HG03097 (cell line): Measurements from ENCODE around the gene VSTM2B.
"Not testable (repeated sequence)": the region's sequence is repeated elsewhere in the genome, so short reads cannot be mapped to it uniquely, and the experiment has no call there.

Source experiments
- ATAC-seq: cut with Tn5 transposase; IDR thresholded peaks from one replicate; pipeline ENCODE4 v1.9.1; 2021; ENCODE audit not compliant: unreplicated experiment, low FRiP score

VSTM2B gene

DNA sequence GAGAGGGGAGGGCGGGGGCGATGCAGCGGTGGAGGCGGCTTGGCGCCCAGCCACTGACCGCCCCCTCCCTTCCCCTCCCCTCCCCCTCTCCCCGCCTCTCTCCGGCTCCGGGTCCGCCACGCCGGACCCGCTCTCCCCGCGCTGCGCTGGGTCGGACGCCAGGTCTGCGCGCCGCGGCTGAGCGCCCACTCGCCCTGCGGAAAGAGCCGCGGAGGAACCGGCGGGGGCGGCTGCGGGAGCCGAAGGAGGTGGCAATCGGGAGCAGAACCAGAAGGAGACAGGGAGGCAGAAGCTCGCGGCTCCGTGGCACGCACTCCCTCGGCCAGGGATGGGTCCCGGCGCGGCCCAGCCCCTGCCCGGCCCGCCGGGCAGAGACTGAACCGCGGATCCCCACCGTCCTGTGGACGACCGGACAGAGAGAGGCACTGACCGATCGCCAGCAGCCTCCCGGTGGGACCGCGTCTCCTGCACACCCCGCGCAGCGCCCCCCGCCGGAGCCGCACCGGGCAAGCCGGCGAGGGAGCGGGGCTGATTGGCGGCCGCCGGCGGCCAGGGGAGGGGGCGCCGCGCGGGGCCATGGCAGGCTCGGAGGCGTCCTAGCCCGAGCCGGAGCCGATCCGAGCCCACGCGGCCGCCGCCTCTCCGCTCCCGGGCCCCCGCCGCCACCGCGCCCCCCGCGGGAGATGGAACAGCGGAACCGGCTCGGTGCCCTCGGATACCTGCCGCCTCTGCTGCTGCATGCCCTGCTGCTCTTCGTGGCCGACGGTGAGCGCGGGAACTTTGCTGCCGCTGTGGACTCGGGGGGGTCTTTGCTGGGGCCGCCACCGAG is at the start of gene VSTM2B:
Gene VSTM2B, plus strand, starts transcription at position 94 of the 829 bp plus-strand sequence. Its CDS starts 590 bp downstream, at position 684.
- ATAC-seq, result no peak

DNA sequence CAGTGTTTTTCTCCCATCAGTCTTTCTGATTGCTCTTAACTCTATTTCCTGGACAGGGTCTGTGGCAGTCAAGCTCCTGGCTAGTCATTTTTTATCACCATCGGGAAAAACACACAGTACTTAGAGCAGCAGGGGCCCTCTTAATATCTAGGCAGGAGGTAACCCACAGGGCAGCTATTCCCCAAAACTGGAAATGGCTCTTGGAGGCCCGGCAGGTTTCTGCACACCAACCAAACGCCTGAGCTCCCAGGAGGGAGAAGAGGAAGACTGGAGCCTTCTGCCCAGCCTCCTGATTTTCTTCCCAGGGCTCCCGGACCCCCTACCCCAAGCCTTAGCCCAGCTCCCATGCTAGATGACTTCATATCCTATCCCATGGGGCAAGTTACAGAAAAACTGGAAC is 49.3 kb upstream of the VSTM2B start:
- no peak for ATAC-seq

- ATAC-seq, result no peak
Observed at GRCh38 chr19:29477831-29478577, 47.8 kb upstream of the VSTM2B start.

- no peak for ATAC-seq
Observed at GRCh38 chr19:29478578-29479565, 46.9 kb upstream of the VSTM2B start.

GRCh38 chr19:29479941-29480340 is 45.9 kb upstream of the VSTM2B start:
- no peak for ATAC-seq

GRCh38 chr19:29480507-29480906 is 45.3 kb upstream of the VSTM2B start:
- ATAC-seq, result no peak

- ATAC-seq, result no peak
Observed at GRCh38 chr19:29482855-29483640, 42.7 kb upstream of the VSTM2B start.

GRCh38 chr19:29483641-29483920 is 42.2 kb upstream of the VSTM2B start:
- ATAC-seq, result no peak

- ATAC-seq, result no peak
Observed at GRCh38 chr19:29483944-29484581, 41.7 kb upstream of the VSTM2B start.

DNA sequence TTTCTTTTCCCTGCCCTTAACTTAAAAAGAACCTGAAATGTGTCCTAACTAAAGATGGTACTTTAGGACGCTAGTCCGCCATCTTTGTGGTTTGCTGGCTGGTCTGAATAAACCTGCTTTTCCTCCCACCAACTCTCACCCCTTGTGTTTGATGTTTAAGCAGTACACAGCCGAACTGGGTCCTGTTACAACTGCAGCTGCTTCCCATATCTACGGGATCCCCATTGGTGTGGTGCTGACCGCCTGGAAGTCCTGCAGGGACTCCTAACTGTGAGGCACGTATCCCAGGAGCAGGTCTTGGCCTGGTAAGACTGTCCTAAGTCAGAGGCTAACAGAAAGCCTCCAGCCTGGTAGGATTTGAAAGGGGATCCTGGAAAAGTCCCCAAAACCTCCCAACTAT is 40.9 kb upstream of the VSTM2B start:
- no peak for ATAC-seq

GRCh38 chr19:29485293-29485692 is 40.5 kb upstream of the VSTM2B start:
- no peak for ATAC-seq

GRCh38 chr19:29486961-29487360 is 38.8 kb upstream of the VSTM2B start:
- not testable (repeated sequence) for ATAC-seq

DNA sequence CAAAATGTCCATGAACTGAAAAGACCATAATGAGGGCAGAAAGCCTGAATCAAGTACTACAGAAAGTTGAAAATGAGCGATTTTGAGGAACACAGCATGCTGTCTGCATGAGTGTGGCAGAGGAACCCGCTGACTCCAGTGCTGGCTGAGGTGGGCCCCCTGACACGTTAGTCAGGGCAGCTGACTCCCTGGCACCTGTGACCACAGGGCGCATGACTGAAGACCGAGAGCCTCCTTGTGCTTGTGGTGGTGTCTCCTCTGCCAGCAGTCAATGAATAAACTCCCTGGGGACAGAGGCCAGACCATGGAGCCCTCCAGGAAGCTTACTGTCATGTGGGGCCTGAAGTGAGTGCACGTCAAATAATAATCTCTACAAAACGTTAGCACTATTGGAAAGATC is 38.4 kb upstream of the VSTM2B start:
- ATAC-seq, result no peak

- ATAC-seq, result no peak
Observed at GRCh38 chr19:29488316-29488715, 37.5 kb upstream of the VSTM2B start.

GRCh38 chr19:29489172-29489951 is 36.4 kb upstream of the VSTM2B start:
- ATAC-seq, result no peak

DNA sequence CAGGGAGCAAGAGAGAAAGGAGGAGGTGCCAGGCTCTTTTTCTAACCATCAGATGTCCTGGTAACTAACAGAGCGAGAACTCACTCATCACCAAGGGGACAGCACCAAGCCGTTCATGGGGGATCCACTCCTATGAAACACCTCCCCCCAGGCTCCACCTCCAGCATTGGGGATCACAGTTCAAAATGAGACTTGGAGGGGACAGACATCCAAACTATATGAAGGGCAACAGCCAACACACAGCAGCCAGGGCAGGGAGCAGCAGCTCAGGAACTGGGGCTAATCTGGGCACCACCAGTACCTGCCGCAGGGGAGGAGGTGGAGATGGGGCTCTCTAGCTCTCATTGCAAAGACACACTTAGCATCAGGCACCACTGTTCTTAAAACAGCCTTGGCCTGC is 34.3 kb upstream of the VSTM2B start:
- ATAC-seq, result no peak

GRCh38 chr19:29491995-29492577 is 33.7 kb upstream of the VSTM2B start:
- no peak for ATAC-seq

DNA sequence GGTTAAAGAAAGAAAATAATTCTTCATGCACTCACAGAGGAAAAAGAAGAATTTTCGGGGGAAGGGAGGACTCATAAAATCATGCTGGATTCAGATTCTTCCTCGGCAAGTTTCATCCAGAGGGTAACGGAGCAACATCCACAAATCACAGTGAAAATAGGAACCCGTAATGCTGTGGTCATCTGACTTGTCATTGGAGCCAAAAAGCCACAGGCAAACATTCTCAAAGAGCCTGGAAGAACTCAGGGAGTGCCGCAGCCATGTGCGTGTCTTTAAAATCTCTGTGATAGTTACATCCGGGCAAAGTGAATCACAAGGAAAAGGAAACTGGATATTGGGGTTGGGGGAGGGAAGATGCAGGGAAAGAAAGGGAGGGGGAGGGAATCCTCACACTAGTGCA is 33.0 kb upstream of the VSTM2B start:
- ATAC-seq, result no peak

DNA sequence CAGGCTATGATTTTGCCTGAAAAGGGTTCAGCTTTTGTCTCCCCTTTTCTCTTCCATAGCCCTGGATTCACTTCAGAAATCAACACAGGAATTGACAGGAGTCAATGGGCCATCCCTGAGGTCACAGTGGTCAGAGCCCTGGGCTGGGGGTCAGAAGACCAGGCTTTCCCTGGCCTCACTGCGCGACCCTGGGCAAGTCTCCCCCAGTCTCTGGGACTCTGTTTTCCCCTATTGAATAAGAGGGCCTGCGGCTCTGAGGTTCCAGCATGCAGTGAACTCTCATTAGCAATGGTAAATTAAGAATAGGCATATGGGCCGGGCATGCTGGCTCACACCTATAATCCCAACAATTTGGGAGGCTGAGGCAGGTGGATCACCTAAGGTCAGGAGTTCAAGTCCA is 30.7 kb upstream of the VSTM2B start:
- no peak for ATAC-seq
